Stimulated activated naive CD8-positive, alpha-beta T cell treated with anti-CD3 and anti-CD28 coated beads, Interleukin-15, amount 100 ng/mL, for 72 hours (primary cell): ENCODE results near the gene MAPKAP1.
A peak's percentile ranks its signal among the peaks of the same experiment; 100 is the strongest.
"Not testable (repeated sequence)": the region's sequence is repeated elsewhere in the genome, so short reads cannot be mapped to it uniquely, and the experiment has no call there.

ENCODE experiments used
- ATAC-seq: fragments of 150-1000 bp; cut with Tn5 transposase; 2 replicates; pipeline ENCODE4 v1.10.0; 2021; ENCODE audit warnings: mild to moderate bottlenecking, moderate library complexity
- DNase-seq, 2 donors: peaks; one replicate each; pipeline ENCODE4 v3.0.0; 2021 to 2022
- H3K27ac Mint-ChIP-seq, 2 donors: one replicate each; pipeline ENCODE4 v1.8.0; 2022; ENCODE audit warnings: mild to moderate bottlenecking in 2 of 2, mixed read lengths in 2 of 2, moderate library complexity in 2 of 2
- H3K27me3 Mint-ChIP-seq: one replicate; pipeline ENCODE4 v1.8.0; 2022; ENCODE audit warnings: mixed read lengths
- H3K4me1 Mint-ChIP-seq: one replicate; pipeline ENCODE4 v1.8.0; 2022; ENCODE audit warnings: mild to moderate bottlenecking, mixed read lengths
- H3K4me3 Mint-ChIP-seq, 2 donors: one replicate each; pipeline ENCODE4 v1.8.0; 2022; ENCODE audit warnings: mild to moderate bottlenecking in 2 of 2, mixed read lengths in 2 of 2, moderate library complexity in 1 of 2
- H3K9me3 Mint-ChIP-seq, 2 donors: one replicate each; pipeline ENCODE4 v1.8.0; 2022; ENCODE audit warnings: mixed read lengths in 2 of 2

Gene MAPKAP1

GRCh38 chr9:125694478-125694877 lies 12.5 kb downstream of the MAPKAP1 start:
- H3K4me1 Mint-ChIP-seq, result peaks cover 43% of the 10 kb centered on the region
- H3K27me3 Mint-ChIP-seq, result no peaks in the 10 kb centered on the region
- DNase-seq, result no peak
- no peak overlapping the region for H3K4me3 Mint-ChIP-seq
- no peak for ATAC-seq
- no peak overlapping the region for H3K27ac Mint-ChIP-seq
- no peaks in the 10 kb centered on the region for H3K9me3 Mint-ChIP-seq

GRCh38 chr9:125693492-125693891 lies 13.5 kb downstream of the MAPKAP1 start:
- not testable (repeated sequence) for H3K27me3 Mint-ChIP-seq, H3K4me3 Mint-ChIP-seq, DNase-seq, ATAC-seq, H3K27ac Mint-ChIP-seq, H3K9me3 Mint-ChIP-seq
- peaks cover 33% of the 10 kb centered on the region for H3K4me1 Mint-ChIP-seq

GRCh38 chr9:125691869-125692268 lies 15.1 kb downstream of the MAPKAP1 start:
- no peaks in the 10 kb centered on the region for H3K9me3 Mint-ChIP-seq
- peaks cover 21% of the 10 kb centered on the region for H3K4me1 Mint-ChIP-seq
- H3K4me3 Mint-ChIP-seq, result no peak overlapping the region
- ATAC-seq (no peak), DNase-seq (no peak)
- H3K27me3 Mint-ChIP-seq, result no peaks in the 10 kb centered on the region
- H3K27ac Mint-ChIP-seq, result no peak overlapping the region

- Mint-ChIP-seq H3K9me3 (no peaks in the 10 kb centered on the region), H3K4me1 (peaks cover 10% of the 10 kb centered on the region), H3K27ac (peak overlapping the region in 1 of 2 donors; percentile 36), H3K4me3 (no peak overlapping the region), H3K27me3 (no peaks in the 10 kb centered on the region)
- DNase-seq (no peak), ATAC-seq (no peak)
These were observed 16.3 kb downstream of the MAPKAP1 start for GRCh38 chr9:125690679-125691078.

- ATAC-seq (no peak), DNase-seq (no peak)
- no peak overlapping the region for H3K4me3 Mint-ChIP-seq
- H3K27me3 Mint-ChIP-seq, result no peaks in the 10 kb centered on the region
- no peak overlapping the region for H3K27ac Mint-ChIP-seq
- no peaks in the 10 kb centered on the region for H3K9me3 Mint-ChIP-seq
- peaks cover 22% of the 10 kb centered on the region for H3K4me1 Mint-ChIP-seq
These were observed 19.7 kb downstream of the MAPKAP1 start for GRCh38 chr9:125687163-125687863.

- ATAC-seq, result no peak
- H3K27ac Mint-ChIP-seq, result peak overlapping the region in 1 of 2 donors; percentile 20
- peaks cover 30% of the 10 kb centered on the region for H3K4me1 Mint-ChIP-seq
- H3K9me3 Mint-ChIP-seq, result no peaks in the 10 kb centered on the region
- H3K27me3 Mint-ChIP-seq, result no peaks in the 10 kb centered on the region
- H3K4me3 Mint-ChIP-seq, result no peak overlapping the region
- DNase-seq, result no peak
These were observed 21.8 kb downstream of the MAPKAP1 start for GRCh38 chr9:125685167-125685566.

GRCh38 chr9:125683486-125683885 lies 23.5 kb downstream of the MAPKAP1 start:
- Mint-ChIP-seq H3K27ac (no peak overlapping the region), H3K4me1 (peaks cover 28% of the 10 kb centered on the region), H3K4me3 (no peak overlapping the region), H3K27me3 (no peaks in the 10 kb centered on the region), H3K9me3 (no peaks in the 10 kb centered on the region)
- ATAC-seq (no peak), DNase-seq (no peak)

- H3K4me1 Mint-ChIP-seq, result peaks cover 28% of the 10 kb centered on the region
- H3K27ac Mint-ChIP-seq, result no peak overlapping the region
- no peak for ATAC-seq
These were observed 24.7 kb downstream of the MAPKAP1 start for GRCh38 chr9:125682340-125682739.

GRCh38 chr9:125681657-125682056 lies 25.4 kb downstream of the MAPKAP1 start:
- no peak for ATAC-seq
- no peak overlapping the region for H3K27ac Mint-ChIP-seq

More at GRCh38 chr9:125682340-125682739, 24.7 kb downstream of the MAPKAP1 start:
- Mint-ChIP-seq H3K9me3 (no peaks in the 10 kb centered on the region), H3K4me3 (no peak overlapping the region), H3K27me3 (no peaks in the 10 kb centered on the region)
- DNase-seq, result no peak

GRCh38 chr9:125681086-125681622 lies 25.9 kb downstream of the MAPKAP1 start:
- Mint-ChIP-seq H3K4me3 (no peak overlapping the region), H3K27me3 (no peaks in the 10 kb centered on the region), H3K4me1 (peaks cover 28% of the 10 kb centered on the region), H3K27ac (no peak overlapping the region), H3K9me3 (no peaks in the 10 kb centered on the region)
- DNase-seq (no peak), ATAC-seq (no peak)

More at GRCh38 chr9:125681657-125682056, 25.4 kb downstream of the MAPKAP1 start:
- H3K4me3 Mint-ChIP-seq, result no peak overlapping the region
- H3K27me3 Mint-ChIP-seq, result no peaks in the 10 kb centered on the region
- DNase-seq, result no peak
- H3K4me1 Mint-ChIP-seq, result peaks cover 28% of the 10 kb centered on the region
- H3K9me3 Mint-ChIP-seq, result no peaks in the 10 kb centered on the region

- ATAC-seq, result no peak
- H3K27me3 Mint-ChIP-seq, result no peaks in the 10 kb centered on the region
- H3K27ac Mint-ChIP-seq, result peak overlapping the region in 1 of 2 donors; percentile 62
- no peak for DNase-seq
- no peak overlapping the region for H3K4me3 Mint-ChIP-seq
- H3K9me3 Mint-ChIP-seq, result no peaks in the 10 kb centered on the region
- H3K4me1 Mint-ChIP-seq, result peaks cover 30% of the 10 kb centered on the region
These were observed 26.6 kb downstream of the MAPKAP1 start for GRCh38 chr9:125680445-125680844.

GRCh38 chr9:125679597-125680189 lies 27.3 kb downstream of the MAPKAP1 start:
- Mint-ChIP-seq H3K27ac (no peak overlapping the region), H3K4me3 (no peak overlapping the region), H3K4me1 (peaks cover 30% of the 10 kb centered on the region), H3K27me3 (no peaks in the 10 kb centered on the region), H3K9me3 (no peaks in the 10 kb centered on the region)
- DNase-seq, result no peak
- no peak for ATAC-seq

- H3K4me3 Mint-ChIP-seq, result no peak overlapping the region
- H3K27ac Mint-ChIP-seq, result no peak overlapping the region
- H3K4me1 Mint-ChIP-seq, result peaks cover 5% of the 10 kb centered on the region
- H3K27me3 Mint-ChIP-seq, result no peaks in the 10 kb centered on the region
- no peak for ATAC-seq
- H3K9me3 Mint-ChIP-seq, result no peaks in the 10 kb centered on the region
- DNase-seq, result no peak
These were observed 31.7 kb downstream of the MAPKAP1 start for GRCh38 chr9:125674981-125675973.

GRCh38 chr9:125672876-125673275 lies 34.1 kb downstream of the MAPKAP1 start:
- Mint-ChIP-seq H3K4me3 (no peak overlapping the region), H3K27me3 (no peaks in the 10 kb centered on the region), H3K27ac (no peak overlapping the region), H3K4me1 (peaks cover 5% of the 10 kb centered on the region), H3K9me3 (no peaks in the 10 kb centered on the region)
- ATAC-seq, result no peak
- no peak for DNase-seq

GRCh38 chr9:125663127-125663526 lies 43.9 kb downstream of the MAPKAP1 start:
- no peaks in the 10 kb centered on the region for H3K9me3 Mint-ChIP-seq
- H3K27ac Mint-ChIP-seq, result no peak overlapping the region
- H3K4me3 Mint-ChIP-seq, result peak overlapping the region in 1 of 2 donors; percentile 53
- no peak for DNase-seq
- H3K4me1 Mint-ChIP-seq, result peaks cover 16% of the 10 kb centered on the region
- ATAC-seq, result peak; percentile 91
- H3K27me3 Mint-ChIP-seq, result no peaks in the 10 kb centered on the region
